SK-N-SH treated with all-trans-retinoic acid at 6 μM for 48 hours (cell line): ENCODE data around the gene LAMA2.

Experiments used
- ATAC-seq: fragments of 200-7000 bp; cut with Tn5 transposase; 3 replicates; pipeline ENCODE4 v1.9.1; 2020; ENCODE audit warnings: mild to moderate bottlenecking, moderate library complexity
- ARNTL ChIP-seq: fragments of 450-650 bp; formaldehyde crosslinking; IDR thresholded peaks from 2 replicates; pipeline ENCODE4 v1.5.0; 2020; ENCODE audit warnings: low read depth, mild to moderate bottlenecking, moderate library complexity, borderline replicate concordance
- BACH2 ChIP-seq: fragments of 250-450 bp; sonication (Bioruptor Pico); IDR thresholded peaks from 2 replicates; pipeline ENCODE4 v1.9.0; 2021; ENCODE audit warnings: mild to moderate bottlenecking, borderline replicate concordance
- CSDC2 ChIP-seq: fragments of 250-450 bp; sonication (Bioruptor Pico); IDR thresholded peaks from 2 replicates; pipeline ENCODE4 v1.5.0; 2020; ENCODE audit warnings: mild to moderate bottlenecking, moderate library complexity
- CSRNP3 ChIP-seq: fragments of 250-450 bp; sonication (Bioruptor Pico); IDR thresholded peaks from 2 replicates; pipeline ENCODE4 v1.5.1; 2021; ENCODE audit warnings: mild to moderate bottlenecking, moderate library complexity
- ESRRG ChIP-seq: fragments of 250-450 bp; sonication (Bioruptor Pico); IDR thresholded peaks from 2 replicates; pipeline ENCODE4 v1.6.1; 2021; ENCODE audit warnings: mild to moderate bottlenecking
- ISL1 ChIP-seq: fragments of 250-450 bp; sonication (Bioruptor Pico); IDR thresholded peaks from 2 replicates; pipeline ENCODE4 v2.1.2; 2022; ENCODE audit warnings: mild to moderate bottlenecking, moderate library complexity
- OSR1 ChIP-seq: fragments of 250-450 bp; sonication (Bioruptor Pico); IDR thresholded peaks from 2 replicates; pipeline ENCODE4 v1.8.0; 2022; ENCODE audit warnings: moderate library complexity, mild to moderate bottlenecking, inconsistent platforms
- SNAI2 ChIP-seq: fragments of 250-450 bp; sonication (Bioruptor Pico); IDR thresholded peaks from 2 replicates; pipeline ENCODE4 v1.5.0; 2020; ENCODE audit warnings: mild to moderate bottlenecking, moderate library complexity
- TCF4 ChIP-seq: fragments of 250-450 bp; sonication (Bioruptor Pico); IDR thresholded peaks from 2 replicates; pipeline ENCODE4 v1.8.0; 2021; ENCODE audit warnings: mild to moderate bottlenecking, moderate library complexity, borderline replicate concordance
- TOX ChIP-seq: fragments of 250-450 bp; sonication (Bioruptor Pico); IDR thresholded peaks from 2 replicates; pipeline ENCODE4 v1.8.0; 2021; ENCODE audit warnings: mild to moderate bottlenecking, moderate library complexity, borderline replicate concordance
- TSHZ2 ChIP-seq: fragments of 250-450 bp; sonication (Bioruptor Pico); IDR thresholded peaks from 2 replicates; pipeline ENCODE4 v1.5.0; 2020; ENCODE audit warnings: mild to moderate bottlenecking, moderate library complexity
- ZC3H10 ChIP-seq: fragments of 250-450 bp; sonication (Bioruptor Pico); IDR thresholded peaks from 2 replicates; pipeline ENCODE4 v1.5.1; 2021; ENCODE audit warnings: mild to moderate bottlenecking, moderate library complexity
- ZFP3 ChIP-seq: fragments of 250-450 bp; sonication (Bioruptor Pico); IDR thresholded peaks from 2 replicates; pipeline ENCODE4 v1.5.0; 2020; ENCODE audit warnings: mild to moderate bottlenecking, moderate library complexity
- ZFP30 ChIP-seq: fragments of 450-650 bp; formaldehyde crosslinking; IDR thresholded peaks from 2 replicates; pipeline ENCODE4 v1.5.0; 2022; ENCODE audit warnings: mild to moderate bottlenecking, moderate library complexity
- ZNF565 ChIP-seq: fragments of 450-650 bp; formaldehyde crosslinking; conservative IDR thresholded peaks from 2 replicates; pipeline ENCODE4 v1.5.0; 2020; ENCODE audit warnings: low read depth, mild to moderate bottlenecking, moderate library complexity
- ZNF70 ChIP-seq: fragments of 450-650 bp; formaldehyde crosslinking; IDR thresholded peaks from 2 replicates; pipeline ENCODE4 v1.5.0; 2020; ENCODE audit warnings: mild to moderate bottlenecking, moderate library complexity
- ZNF8 ChIP-seq: fragments of 450-650 bp; formaldehyde crosslinking; IDR thresholded peaks from 2 replicates; pipeline ENCODE4 v1.5.0; 2020; ENCODE audit warnings: mild to moderate bottlenecking, moderate library complexity
- TF ChIP-seq, protein P1 (sequence below): fragments of 250-450 bp; sonication (Bioruptor Pico); IDR thresholded peaks from 2 replicates; pipeline ENCODE4 v1.8.0; 2020; ENCODE audit warnings: mild to moderate bottlenecking, moderate library complexity, borderline replicate concordance
- TF ChIP-seq, protein P2 (sequence below): fragments of 250-450 bp; sonication (Bioruptor Pico); IDR thresholded peaks from 2 replicates; pipeline ENCODE4 v1.5.1; 2020; ENCODE audit warnings: low read depth, mild to moderate bottlenecking, moderate library complexity

LAMA2 gene

DNA sequence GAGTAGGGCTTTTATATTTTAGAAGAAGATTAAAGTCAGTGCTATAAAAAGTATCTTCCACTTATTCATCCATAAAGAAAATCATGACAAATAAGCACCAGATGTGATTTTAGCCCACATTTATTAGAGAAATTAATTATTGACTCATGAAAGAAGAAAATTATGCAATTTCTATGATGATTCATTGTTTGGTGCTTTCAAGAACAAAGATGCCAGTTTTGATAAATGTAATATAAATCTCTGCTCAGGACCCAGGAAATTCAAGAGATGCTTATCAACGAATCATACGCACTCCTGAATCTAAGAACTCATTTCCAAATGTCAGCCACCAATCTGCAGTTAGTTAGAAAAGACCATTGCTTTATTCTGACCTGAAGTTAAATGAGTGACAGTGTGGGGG, 615.6 kb downstream of the LAMA2 start:
- TF ChIP-seq ZFP3 (no peak), ISL1 (CRISPR knock-in tag) (peak; percentile 76)
- peak; percentile 29 for ATAC-seq

- TF ChIP-seq ZNF8 (CRISPR knock-in tag) (no peak), CSRNP3 (CRISPR knock-in tag) (no peak)
- ATAC-seq = peak; percentile 21
Observed at GRCh38 chr6:129498950-129499842, 616.3 kb downstream of the LAMA2 start.

GRCh38 chr6:129499843-129500219, 616.9 kb downstream of the LAMA2 start:
- ATAC-seq = no peak
- no peak for TF ChIP-seq ESRRG (CRISPR knock-in tag)

GRCh38 chr6:129500958-129501739, 618.2 kb downstream of the LAMA2 start:
- peak; percentile 90 for ATAC-seq
- 0 out of 2 replicates have a peak, but pooled peaks have one; percentile 17 for TF ChIP-seq TOX
- peak; percentile 88 for TF ChIP-seq ISL1 (CRISPR knock-in tag)
- peak; percentile 20; the same call in 1 of the 2 replicates for TF ChIP-seq ZC3H10 (CRISPR knock-in tag)
- no peak for TF ChIP-seq ESRRG (CRISPR knock-in tag)
- TF ChIP-seq, protein P1, sequence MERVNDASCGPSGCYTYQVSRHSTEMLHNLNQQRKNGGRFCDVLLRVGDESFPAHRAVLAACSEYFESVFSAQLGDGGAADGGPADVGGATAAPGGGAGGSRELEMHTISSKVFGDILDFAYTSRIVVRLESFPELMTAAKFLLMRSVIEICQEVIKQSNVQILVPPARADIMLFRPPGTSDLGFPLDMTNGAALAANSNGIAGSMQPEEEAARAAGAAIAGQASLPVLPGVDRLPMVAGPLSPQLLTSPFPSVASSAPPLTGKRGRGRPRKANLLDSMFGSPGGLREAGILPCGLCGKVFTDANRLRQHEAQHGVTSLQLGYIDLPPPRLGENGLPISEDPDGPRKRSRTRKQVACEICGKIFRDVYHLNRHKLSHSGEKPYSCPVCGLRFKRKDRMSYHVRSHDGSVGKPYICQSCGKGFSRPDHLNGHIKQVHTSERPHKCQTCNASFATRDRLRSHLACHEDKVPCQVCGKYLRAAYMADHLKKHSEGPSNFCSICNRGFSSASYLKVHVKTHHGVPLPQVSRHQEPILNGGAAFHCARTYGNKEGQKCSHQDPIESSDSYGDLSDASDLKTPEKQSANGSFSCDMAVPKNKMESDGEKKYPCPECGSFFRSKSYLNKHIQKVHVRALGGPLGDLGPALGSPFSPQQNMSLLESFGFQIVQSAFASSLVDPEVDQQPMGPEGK = peak; percentile 72; the same call in 1 of the 2 replicates
- no peak for TF ChIP-seq ZFP30 (CRISPR knock-in tag)
- no peak for TF ChIP-seq BACH2 (CRISPR knock-in tag)

- ATAC-seq = peak; percentile 9; the same call in 2 of the 3 replicates
- TF ChIP-seq ZFP30 (CRISPR knock-in tag) = no peak
- TF ChIP-seq ZNF70 (CRISPR knock-in tag) = no peak
- TF ChIP-seq SNAI2 (CRISPR knock-in tag) = no peak
Observed at GRCh38 chr6:129501740-129502660, 619.1 kb downstream of the LAMA2 start.

- ATAC-seq = no peak
Observed at GRCh38 chr6:129504456-129504855, 621.5 kb downstream of the LAMA2 start.

More at GRCh38 chr6:129504456-129504855, 621.5 kb downstream of the LAMA2 start:
- TF ChIP-seq TCF4 (CRISPR knock-in tag) (no peak), ZNF70 (CRISPR knock-in tag) (no peak), TSHZ2 (no peak), CSDC2 (CRISPR knock-in tag) (no peak), ZFP30 (CRISPR knock-in tag) (no peak), ZNF8 (CRISPR knock-in tag) (no peak), OSR1 (no peak), BACH2 (CRISPR knock-in tag) (no peak), ZNF565 (no peak), ARNTL (CRISPR knock-in tag) (no peak), ZFP3 (no peak), TOX (no peak)
- TF ChIP-seq, protein P2, sequence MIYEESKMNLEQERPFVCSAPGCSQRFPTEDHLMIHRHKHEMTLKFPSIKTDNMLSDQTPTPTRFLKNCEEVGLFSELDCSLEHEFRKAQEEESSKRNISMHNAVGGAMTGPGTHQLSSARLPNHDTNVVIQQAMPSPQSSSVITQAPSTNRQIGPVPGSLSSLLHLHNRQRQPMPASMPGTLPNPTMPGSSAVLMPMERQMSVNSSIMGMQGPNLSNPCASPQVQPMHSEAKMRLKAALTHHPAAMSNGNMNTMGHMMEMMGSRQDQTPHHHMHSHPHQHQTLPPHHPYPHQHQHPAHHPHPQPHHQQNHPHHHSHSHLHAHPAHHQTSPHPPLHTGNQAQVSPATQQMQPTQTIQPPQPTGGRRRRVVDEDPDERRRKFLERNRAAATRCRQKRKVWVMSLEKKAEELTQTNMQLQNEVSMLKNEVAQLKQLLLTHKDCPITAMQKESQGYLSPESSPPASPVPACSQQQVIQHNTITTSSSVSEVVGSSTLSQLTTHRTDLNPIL (CRISPR knock-in tag) = no peak
- TF ChIP-seq, protein P1 = no peak
